SK-N-SH (cell line): Measurements from ENCODE around the gene SPATA20. TPM values are rescaled to one million over a fixed set of nuclear protein-coding genes. Genes with fewer than 3 reads are reported as not detected.

Source experiments
- CTCF ChIP-seq: fragments of 200-600 bp; sonication (generic); IDR thresholded peaks from 2 replicates; pipeline ENCODE4 v1.6.1; 2017; ENCODE audit warnings: antibody characterized with exemption, mild to moderate bottlenecking, moderate library complexity
- EZH2phosphoT487 ChIP-seq: fragments of 200-600 bp; sonication (generic); IDR thresholded peaks from 2 replicates; pipeline ENCODE4 v1.6.1; 2017; ENCODE audit warnings: low read depth, mixed run types, mild to moderate bottlenecking, antibody characterized with exemption, moderate library complexity, borderline replicate concordance
- FOXM1 ChIP-seq: IDR thresholded peaks from 2 replicates; pipeline ENCODE4 v1.4.0; 2012; ENCODE audit warnings: low read depth, mild to moderate bottlenecking
- GATA2 ChIP-seq: sonication (generic); formaldehyde crosslinking; IDR thresholded peaks from 2 replicates; pipeline ENCODE4 v1.5.0; 2020; ENCODE audit warnings: mild to moderate bottlenecking, missing genetic modification reagents
- IRF3 ChIP-seq: fragments of 150-350 bp; IDR thresholded peaks from 2 replicates; pipeline ENCODE4 v1.6.1; 2016; ENCODE audit warnings: mild to moderate bottlenecking, low read depth, low read length
- REST ChIP-seq: IDR thresholded peaks from 2 replicates; pipeline ENCODE4 v1.6.1; 2012; ENCODE audit warnings: mild to moderate bottlenecking, low read depth, low read length, moderate library complexity
- RXRA ChIP-seq: IDR thresholded peaks from 2 replicates; pipeline ENCODE4 v1.4.0; 2012; ENCODE audit warnings: low read depth, mild to moderate bottlenecking, borderline replicate concordance
- TCF12 ChIP-seq: IDR thresholded peaks from 2 replicates; pipeline ENCODE4 v1.4.0; 2012
- USF2 ChIP-seq: fragments of 150-350 bp; IDR thresholded peaks from 2 replicates; pipeline ENCODE4 v1.6.1; 2017; ENCODE audit warnings: antibody characterized with exemption, low read length, low read depth, borderline replicate concordance
- ZBTB33 ChIP-seq: IDR thresholded peaks from 2 replicates; pipeline ENCODE4 v1.4.0; 2012; ENCODE audit warnings: low read depth, borderline replicate concordance
- polyA plus RNA-seq, 3 experiments: library from polyadenylated mRNA; depleted of rRNA; stranded (reverse); fragments of >200 nt; gene quantifications; 2 replicates each; pipeline ENCODE4 v1.2.3, GENCODE V29; 2012

SPATA20 gene
- polyA plus RNA-seq, 1 of the 3 experiments (the other 2 are of a cell fraction) = 92.0 TPM

GRCh38 chr17:50507871-50508572 lies 39.0 kb upstream of the SPATA20 start, which contains the start of gene MYCBPAP (continued):
- TF ChIP-seq REST (no peak), EZH2phosphoT487 (no peak), RXRA (no peak), TCF12 (no peak), IRF3 (no peak), CTCF (no peak; the same call in 1 of the 2 replicates), GATA2 (no peak), USF2 (no peak), ZBTB33 (no peak), FOXM1 (no peak)
